PFSK-1 (cell line): ENCODE measurements around the gene ORMDL1.

ENCODE experiments used
- FOXP2 ChIP-seq: optimal IDR thresholded peaks from 2 replicates; pipeline ENCODE3; 2011; ENCODE audit warnings: borderline replicate concordance, control low read depth, inconsistent platforms; ENCODE audit not compliant: insufficient read depth; ENCODE audit errors: extremely low read length, extremely low read depth
- POLR2AphosphoS5 ChIP-seq: IDR thresholded peaks from 2 replicates; pipeline ENCODE4 v1.6.1; 2012; ENCODE audit warnings: low read depth, mild to moderate bottlenecking, control low read depth, low read length, moderate library complexity
- REST ChIP-seq, 2 experiments: IDR thresholded peaks; 2 replicates each; pipeline versions ENCODE4 v1.6.1 to v1.8.0; 2011 to 2012; ENCODE audit warnings: low read depth in 2 of 2, low read length in 2 of 2, control low read depth in 1 of 2, inconsistent platforms in 1 of 2, mild to moderate bottlenecking in 1 of 2, moderate library complexity in 1 of 2; ENCODE audit not compliant: insufficient read depth in 1 of 2
- SIN3A ChIP-seq: IDR thresholded peaks from 2 replicates; pipeline ENCODE4 v1.6.1; 2012; ENCODE audit warnings: mild to moderate bottlenecking, low read length, moderate library complexity, borderline replicate concordance; ENCODE audit not compliant: insufficient read depth
- TAF1 ChIP-seq: IDR thresholded peaks from 2 replicates; pipeline ENCODE4 v1.6.1; 2012; ENCODE audit warnings: low read length, control low read depth, borderline replicate concordance; ENCODE audit not compliant: insufficient read depth

Gene ORMDL1

DNA sequence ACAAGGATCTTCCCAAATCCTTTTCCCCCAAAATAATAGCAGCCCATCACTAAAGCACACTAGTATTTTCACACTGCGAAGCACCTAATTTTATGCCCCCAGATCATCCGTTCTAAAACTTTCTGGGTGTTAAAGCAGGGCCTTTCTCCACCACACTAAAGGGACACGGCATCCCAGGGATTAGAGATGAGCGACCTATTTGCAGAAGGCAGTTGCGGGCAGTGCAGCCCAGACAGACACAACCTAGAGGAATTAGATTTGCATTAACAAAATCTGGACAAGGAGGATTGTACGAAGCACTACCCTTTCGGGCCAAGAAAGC lies 21.9 kb downstream of the ORMDL1 start:
- TF ChIP-seq POLR2AphosphoS5 (no peak), TAF1 (no peak), SIN3A (no peak)

- TF ChIP-seq REST (IDR thresholded peaks at IDR 0.05; ENCODE audit: insufficient read depth in 1 of 2, low read depth in 2 of 2, low read length in 2 of 2) (no peak), POLR2AphosphoS5 (no peak), TAF1 (no peak), FOXP2 (no peak)
Measured at GRCh38 chr2:189756311-189756952, 27.7 kb downstream of the ORMDL1 start.

DNA sequence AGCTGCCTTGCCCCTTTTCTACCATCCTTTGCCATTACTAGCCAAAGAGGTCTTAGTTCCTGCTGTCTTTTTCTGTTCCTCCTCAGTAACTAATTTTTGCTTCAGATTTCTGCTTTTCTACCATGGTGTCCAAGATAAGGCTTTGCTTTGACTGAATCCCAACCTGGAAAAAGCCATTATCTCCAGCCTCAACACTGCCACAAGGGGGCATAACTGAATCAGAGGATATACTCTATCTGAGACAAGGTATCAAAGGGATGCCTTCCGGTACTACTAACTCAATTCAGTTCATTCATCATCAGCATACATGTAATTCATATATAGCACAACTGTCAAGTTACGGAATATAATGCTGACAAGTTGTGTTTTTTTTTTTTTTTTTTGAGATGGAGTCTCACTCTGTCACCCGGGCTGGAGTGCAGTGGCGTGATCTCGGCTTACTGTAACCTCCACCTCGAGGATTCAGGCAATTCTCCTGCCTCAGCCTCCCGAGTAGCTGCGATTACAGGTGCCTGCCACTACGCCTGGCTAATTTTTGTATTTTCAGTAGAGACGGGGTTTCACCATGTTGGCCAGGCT lies 33.0 kb downstream of the ORMDL1 start:
- no peak for TF ChIP-seq FOXP2

GRCh38 chr2:189729430-189729829 lies 54.7 kb downstream of the ORMDL1 start:
- TF ChIP-seq POLR2AphosphoS5 (no peak), REST (IDR thresholded peaks at IDR 0.05; ENCODE audit: insufficient read depth in 1 of 2, low read depth in 2 of 2, low read length in 2 of 2) (no peak), SIN3A (no peak)

GRCh38 chr2:189726849-189727248 lies 57.3 kb downstream of the ORMDL1 start:
- TF ChIP-seq TAF1 (no peak), SIN3A (no peak), FOXP2 (no peak), POLR2AphosphoS5 (no peak), REST (IDR thresholded peaks at IDR 0.05; ENCODE audit: insufficient read depth in 1 of 2, low read depth in 2 of 2, low read length in 2 of 2) (no peak)

DNA sequence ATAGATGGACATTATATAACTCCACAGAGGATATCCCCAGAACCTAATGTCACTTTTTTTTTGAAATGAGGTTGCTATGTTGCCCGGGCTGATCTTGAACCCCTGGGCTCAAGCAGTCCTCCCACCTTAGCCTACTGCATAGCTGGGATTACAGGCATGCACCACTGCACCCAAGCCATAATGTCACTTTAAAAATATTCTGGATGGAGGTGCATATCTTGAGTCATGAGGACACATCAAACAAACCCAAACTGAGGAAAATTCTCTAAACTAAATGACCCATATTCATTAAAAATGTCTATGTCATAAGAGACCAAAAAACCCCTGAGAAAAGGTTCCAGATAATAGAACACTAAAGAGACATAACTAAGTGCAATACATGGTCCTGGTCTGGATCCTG lies 57.9 kb downstream of the ORMDL1 start:
- no peak for TF ChIP-seq SIN3A
- no peak for TF ChIP-seq TAF1
- TF ChIP-seq REST (IDR thresholded peaks at IDR 0.05; ENCODE audit: insufficient read depth in 1 of 2, low read depth in 2 of 2, low read length in 2 of 2): no peak
- TF ChIP-seq POLR2AphosphoS5: no peak
- no peak for TF ChIP-seq FOXP2
